Right ventricle myocardium inferior (tissue), 1 donor: ENCODE data around the gene NKX3-2. TPM values are rescaled to one million over a fixed set of nuclear protein-coding genes. Genes with fewer than 3 reads are reported as not detected.

Experiments used
- ATAC-seq: fragments of 200-7000 bp; cut with Tn5 transposase; one replicate; pipeline ENCODE4 v1.9.1; 2020; ENCODE audit warnings: mild to moderate bottlenecking, moderate library complexity
- DNase-seq: peaks from one replicate; pipeline ENCODE4 v3.0.0; 2021; ENCODE audit errors: missing footprints
- intact Hi-C: fragments of 100-400 bp; cut with DNase I; formaldehyde crosslinking; loops from one replicate; pipeline ENCODE4 v1.11.0; 2022
- total RNA-seq: library from RNA; stranded (reverse); fragmentation: NEBNext Ultra II Directional; extraction: Animal tissue kit (Norgen Biotek cat#: 25700); gene quantifications from one replicate; pipeline ENCODE4 v1.2.1, GENCODE V29; 2021
- donor health status: DM: no; HTN: yes; CAD: no; lungs with severe emphysema.

The NKX3-2 gene
- total RNA-seq, 1 donor from 2014 or later = not detected

DNA sequence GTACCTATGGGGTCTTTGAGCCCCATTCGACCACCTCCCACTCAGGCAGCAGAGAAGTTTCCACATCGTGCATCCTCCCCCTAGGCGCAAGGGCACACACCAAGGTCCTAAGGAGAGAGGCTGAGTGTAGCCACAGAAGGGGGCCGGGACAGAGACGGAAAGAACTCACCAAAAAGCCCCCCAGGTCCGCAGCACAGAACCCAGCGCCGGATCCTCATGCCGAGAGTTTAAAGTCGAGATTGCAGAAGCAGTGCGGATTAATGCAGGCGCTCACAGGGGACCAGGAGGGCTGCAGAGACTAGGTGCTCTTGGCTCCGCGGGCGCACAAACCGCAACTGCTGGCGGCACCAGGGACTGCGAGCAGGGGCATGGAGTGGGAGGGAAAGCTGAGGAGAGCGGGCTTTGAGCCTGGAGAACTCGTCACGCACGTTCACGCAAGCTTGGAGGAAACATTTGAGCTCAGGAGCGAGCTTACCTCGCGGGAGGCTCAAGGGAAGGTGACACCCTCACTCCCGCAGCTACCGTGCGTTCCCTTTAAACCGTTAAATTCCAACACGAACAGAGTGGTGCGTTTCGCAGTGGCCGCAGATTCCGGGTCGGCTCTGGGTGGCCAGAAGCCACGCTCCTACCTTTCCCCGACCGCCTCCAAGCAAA is 8.5 kb downstream of the NKX3-2 start:
- intact Hi-C loops = no loop called here
- no peak for ATAC-seq
- no peak for DNase-seq

DNA sequence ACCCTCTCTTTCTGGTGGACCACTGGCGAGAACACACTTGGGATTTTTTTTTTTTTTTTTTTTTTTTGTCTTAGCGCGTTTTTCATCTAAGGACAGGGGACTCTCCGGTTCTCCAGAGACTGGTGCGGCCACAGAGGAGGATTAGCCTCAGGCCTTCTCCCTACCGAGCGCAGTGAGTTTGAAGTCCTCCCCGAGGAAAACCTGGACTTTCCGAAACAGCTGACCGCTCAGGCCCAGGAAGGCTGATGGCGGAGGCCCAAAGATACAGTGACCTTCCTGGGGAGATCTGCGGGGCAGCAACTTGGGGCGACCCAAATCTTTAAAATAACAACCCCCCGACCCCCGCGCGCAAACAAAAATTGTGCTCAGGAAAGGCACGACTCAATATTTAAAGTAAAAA is 9.2 kb downstream of the NKX3-2 start:
- intact Hi-C loops = no loop called here
- ATAC-seq (no peak), DNase-seq (no peak)

DNA sequence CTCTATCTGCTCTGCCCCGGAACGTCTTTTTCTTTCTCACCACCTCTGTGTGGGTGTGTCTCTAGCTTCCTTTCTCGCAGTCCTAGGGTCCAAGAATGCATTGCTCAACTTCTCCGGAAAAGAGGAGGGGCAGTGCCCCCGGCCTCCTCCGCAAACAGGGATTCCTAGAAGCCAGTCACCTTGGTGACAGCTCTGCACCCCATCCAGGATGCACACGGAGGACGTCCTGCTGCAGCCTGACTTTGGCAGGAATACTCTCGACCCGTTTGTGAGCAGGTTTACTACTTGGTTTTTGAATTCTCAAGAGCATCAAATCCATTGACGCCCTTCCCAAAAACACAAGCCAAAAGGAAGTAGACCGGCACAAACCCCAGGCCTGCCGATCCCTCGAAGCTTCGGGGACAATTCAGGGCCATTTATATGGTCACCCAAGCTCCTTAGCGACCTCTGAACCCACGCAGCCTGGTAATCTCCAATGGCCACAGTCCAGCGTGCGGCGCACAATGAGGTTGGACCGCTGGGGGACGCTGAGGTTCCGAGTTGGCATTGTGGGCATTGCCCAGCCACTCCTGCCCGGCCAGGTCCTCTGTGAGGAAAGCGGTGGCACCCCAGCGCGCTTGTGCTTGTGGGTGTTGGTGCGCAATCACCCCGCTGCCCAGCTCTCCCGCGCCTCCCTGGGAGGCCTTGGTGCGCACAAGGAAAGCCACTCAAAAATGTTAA is 9.8 kb downstream of the NKX3-2 start:
- DNase-seq (no peak), ATAC-seq (no peak)
- intact Hi-C loops = no loop called here

DNA sequence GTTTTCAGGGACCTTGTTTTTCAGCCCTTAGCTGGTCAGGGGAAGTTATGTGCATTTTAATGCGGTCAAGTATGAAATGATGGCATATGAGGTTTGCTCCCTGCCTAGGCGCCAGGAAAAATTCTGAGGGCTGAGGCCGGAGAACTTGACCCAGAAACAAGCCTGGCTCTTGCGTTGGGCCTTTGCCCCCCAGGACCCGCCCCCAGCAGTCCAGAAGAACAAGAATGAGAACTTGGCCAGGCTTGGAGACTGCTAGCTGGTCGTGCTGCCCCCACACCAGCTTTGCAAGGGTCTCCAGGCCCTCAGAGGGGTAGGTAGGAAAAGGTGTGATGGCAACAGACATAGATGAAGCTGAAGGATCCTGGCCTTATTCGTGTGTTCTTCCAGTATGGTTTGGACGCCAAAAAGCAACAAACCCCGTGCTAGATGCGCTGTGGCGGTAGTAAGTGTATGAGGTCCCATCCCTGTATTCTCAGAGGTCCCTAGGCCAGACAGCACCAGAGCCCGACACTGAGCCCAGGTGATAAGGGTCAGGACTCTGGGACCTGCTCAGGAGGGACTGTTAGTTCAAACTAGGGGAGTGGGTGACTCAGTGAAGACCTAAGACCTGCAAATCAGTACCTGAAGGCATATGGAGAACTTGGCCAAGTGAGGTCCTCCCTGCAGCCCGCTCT is 10.5 kb downstream of the NKX3-2 start:
- ATAC-seq = no peak
- intact Hi-C loops = no loop called here
- DNase-seq = no peak

DNA sequence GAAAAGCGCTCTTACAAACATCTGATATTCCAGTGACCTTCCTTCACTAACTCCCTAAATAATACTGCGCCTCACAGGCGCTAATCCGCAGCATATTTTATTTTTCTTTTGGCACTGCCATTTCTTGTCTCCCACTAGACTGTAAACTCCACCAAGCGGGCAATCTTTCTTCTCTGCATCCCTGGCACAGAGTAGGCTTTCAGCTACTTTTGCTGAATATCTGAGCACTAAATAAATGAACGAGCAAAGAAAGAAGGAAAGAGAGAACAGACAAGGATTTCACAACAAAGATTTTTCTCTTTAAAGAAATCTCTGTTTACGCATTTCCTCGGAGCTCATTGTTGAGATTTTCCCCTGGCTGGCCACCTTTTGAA is 12.7 kb downstream of the NKX3-2 start:
- ATAC-seq = no peak
- DNase-seq = no peak
- intact Hi-C loops = no loop called here

DNA sequence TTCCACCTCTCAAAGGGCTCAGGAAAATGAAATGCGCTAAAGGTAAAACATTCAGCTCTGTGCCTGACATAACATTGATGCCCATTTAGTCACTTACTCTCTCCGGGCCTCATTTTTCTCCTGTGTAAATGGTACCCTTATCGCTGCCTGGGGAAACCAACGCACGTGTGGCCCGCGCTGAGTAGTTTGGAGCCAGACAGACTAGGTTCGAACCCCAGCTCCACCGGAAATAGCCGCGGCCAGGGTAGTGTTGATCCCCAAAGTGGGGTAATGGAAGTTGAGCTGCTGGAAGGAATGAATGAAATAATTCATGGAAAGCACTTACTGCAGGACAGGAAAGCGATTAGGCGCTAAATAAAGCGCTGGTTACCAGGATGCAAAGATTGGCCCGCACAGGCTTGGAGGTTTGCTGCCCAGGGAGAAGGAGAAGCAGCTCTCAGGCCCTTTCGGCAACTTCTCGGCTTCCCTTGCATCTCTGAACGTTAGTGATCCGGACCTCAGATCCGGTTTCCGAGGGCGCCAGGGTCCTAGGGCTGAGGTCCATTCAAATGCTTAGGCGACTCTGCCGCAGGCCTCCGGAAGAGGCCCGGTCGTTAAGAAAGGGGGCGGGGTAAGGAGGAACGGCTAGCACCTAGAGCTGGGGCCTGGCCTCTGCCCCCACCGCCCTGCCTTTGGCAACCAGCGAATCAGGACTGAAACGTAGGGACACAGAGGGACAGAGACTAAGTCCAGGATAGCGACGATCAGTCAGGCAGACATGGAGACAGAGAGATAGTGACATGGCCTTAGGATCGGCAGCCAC is 13.3 kb downstream of the NKX3-2 start:
- no peak for DNase-seq

DNA sequence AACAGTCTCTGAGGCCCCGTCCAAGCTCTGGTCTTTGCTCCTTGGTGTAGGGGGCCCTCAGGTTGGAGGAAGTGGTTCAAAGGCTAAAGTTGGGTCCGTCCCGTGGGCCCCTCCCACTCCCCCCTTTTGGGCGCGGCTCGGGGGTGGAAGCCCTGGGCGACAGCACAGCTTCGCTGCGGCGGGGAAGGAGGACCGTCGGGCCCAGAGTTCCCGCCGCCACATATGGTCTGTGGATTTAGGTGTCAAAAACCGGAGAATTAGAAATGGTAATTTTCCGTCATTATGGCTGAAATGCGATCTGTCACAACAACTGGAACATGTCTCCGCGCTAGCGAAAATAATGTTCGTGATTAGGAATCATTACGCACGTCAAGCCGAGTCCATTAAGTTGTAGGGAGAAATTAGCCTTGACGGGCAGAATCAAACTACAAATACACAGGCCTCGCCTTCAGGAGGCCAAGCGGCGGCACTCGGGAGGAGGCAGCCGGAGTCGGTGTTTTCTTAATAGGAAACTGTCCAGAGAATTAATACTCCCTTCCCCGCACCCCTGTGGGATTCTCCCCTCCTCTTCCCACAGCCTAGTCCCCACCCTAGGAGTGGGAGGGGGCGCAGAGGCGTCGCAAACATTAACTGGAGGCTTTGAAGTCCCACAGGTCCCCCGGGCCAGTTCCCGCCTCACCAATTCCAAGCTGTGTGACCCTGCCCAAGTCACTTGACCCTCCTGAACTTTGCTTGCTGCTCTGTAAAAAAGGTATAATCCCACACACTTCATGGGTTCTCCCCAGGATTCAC is 15.0 kb downstream of the NKX3-2 start:
- intact Hi-C loops = no loop called here
- ATAC-seq (no peak), DNase-seq (no peak)

More for the DNA sequence above, 13.3 kb downstream of the NKX3-2 start:
- no peak for ATAC-seq
- intact Hi-C loops = no loop called here

DNA sequence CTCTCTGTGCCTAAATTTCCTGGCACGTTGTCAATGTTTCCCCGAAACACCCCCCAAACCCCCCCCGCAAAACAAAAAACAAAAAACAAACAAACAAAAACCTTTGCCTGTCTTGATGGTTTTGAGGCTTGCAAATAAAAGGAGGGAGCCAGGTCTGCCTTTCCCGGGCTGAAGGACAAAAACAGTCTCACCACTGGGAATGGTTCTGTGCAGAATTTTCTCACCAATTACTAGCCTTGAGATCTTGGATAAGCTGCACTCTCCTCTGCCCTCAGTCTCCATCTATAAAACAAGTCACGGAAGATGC is 15.5 kb downstream of the NKX3-2 start:
- no peak for DNase-seq
- no peak for ATAC-seq
- intact Hi-C loops = no loop called here

DNA sequence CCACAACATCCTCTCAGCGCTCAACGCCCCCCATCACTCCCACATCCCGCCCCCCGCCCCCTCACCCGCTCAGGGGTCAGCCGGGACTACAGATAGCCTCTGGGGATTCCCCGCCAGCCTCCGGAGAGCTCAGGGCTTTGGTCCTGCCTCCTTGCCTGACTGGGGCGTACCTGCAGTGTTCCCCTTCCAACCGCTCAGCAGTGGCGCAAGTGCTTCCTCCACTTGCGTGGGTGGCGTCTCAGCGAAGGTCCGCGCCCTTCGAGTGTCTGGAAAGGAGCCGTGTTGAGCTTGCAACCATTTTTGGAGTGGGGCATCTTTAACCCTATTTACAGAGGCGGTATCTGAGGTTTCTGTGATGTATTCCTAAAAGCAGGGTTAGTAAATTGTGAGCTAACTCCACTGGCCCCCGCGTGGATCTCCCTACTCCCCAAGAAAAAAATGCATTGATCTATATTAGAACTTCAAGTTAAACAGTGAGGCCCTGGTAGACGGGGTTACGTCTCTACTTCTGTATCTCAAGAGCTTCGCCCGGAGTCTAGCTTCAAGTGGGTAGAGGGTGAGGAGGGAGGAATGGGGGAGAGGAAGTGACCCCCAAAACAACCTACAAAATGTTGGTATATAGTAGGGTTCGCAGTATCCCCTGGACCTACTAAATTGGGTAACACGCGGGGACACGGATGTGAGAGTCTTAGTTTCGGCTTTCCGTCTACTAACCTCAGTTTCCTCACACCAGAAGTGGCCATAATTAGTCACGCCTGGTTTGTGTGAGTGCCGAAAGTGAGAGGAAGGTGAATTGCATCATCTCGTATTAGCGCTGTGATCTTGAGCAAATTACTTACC is 16.1 kb downstream of the NKX3-2 start:
- intact Hi-C loops = no loop called here
- ATAC-seq (no peak), DNase-seq (no peak)

DNA sequence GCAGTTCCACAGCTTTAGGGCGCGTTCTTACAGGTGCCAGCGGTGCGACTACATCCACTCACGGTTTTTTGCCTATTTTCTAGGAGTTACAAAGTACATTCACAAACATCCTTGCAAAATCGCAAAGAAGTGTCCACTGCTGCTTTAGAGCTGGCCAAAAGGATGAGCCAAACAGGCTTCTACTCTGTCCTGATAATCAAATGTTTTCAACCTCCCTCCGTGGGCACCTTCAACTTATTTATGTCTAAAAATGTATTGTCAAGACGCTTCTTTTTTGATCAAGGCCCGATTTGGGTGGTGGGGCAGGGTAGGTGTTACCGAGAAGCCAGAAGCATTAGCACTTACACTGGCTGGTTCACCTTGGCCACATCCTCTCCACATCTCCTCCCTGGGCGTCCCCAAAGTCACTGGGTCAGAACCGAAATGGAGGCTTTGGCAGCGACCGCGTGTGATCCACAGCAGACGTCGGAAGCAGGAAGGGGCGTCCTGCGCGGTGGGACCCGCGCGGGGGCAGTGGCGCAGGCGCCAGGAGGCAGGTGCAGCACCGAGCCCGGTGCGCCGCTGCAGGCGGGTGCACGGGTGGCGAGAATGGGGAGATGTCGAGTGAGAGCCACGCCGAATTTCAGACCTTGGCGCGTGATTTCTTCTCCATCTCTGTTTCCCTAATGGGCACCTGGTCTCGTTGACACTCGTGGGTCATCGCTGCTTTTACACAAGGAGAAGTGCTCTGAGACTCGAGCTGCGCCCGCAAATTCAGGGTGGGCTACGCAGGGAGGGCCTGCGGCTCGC is 16.9 kb downstream of the NKX3-2 start:
- DNase-seq = no peak
- intact Hi-C loops = no loop called here
- no peak for ATAC-seq

DNA sequence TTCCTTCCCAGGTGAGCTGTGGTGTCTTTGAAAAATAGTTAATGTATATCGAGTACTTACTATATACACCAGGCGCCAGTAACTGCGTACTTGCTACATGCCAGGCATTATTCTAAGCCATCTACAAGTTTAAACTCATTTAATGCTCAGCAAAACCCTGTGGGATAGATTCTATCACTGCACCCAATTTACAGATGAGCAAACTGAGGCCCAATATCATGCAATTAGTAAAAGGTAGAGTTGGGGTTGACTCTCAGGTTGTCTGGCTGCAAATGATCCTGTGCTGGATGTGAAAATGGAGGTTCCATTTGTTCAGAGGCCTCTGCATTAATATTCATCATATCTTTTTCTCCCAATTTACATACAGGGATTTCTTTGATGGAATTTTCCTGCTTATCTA is 17.6 kb downstream of the NKX3-2 start:
- DNase-seq (no peak), ATAC-seq (no peak)
- intact Hi-C loops = no loop called here

DNA sequence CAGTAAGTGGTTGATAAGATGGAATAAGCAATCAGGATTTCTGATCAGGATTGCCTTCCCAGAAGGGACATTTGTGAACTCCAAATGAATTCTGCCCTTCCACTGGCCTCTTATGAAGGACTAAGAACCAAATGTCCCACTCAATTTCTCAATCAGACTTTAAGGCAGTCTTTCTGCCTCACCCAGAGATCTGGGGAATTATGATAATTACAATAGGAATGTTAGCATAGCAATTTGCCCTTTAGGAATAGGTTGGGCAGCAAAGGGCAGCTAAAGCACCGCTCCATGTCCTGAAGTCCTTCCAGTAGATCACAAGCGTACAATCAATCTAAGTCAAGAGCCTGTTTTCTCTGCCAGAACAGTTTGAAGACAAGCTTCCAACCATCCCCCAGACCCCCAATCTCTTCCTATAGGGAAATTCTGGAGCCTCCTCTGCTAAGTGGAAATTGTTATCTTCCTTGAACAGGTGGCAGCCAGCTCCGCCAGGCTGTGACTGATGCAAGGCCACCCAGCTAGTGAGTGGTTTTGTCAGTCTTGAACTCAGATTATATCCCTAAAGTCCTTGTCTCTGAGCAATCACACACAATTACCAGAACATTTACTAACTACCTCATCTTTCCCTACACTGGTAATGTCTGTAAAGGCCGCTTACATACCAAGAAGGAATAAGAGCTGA is 18.6 kb downstream of the NKX3-2 start:
- intact Hi-C loops = no loop called here
- DNase-seq (no peak), ATAC-seq (no peak)

DNA sequence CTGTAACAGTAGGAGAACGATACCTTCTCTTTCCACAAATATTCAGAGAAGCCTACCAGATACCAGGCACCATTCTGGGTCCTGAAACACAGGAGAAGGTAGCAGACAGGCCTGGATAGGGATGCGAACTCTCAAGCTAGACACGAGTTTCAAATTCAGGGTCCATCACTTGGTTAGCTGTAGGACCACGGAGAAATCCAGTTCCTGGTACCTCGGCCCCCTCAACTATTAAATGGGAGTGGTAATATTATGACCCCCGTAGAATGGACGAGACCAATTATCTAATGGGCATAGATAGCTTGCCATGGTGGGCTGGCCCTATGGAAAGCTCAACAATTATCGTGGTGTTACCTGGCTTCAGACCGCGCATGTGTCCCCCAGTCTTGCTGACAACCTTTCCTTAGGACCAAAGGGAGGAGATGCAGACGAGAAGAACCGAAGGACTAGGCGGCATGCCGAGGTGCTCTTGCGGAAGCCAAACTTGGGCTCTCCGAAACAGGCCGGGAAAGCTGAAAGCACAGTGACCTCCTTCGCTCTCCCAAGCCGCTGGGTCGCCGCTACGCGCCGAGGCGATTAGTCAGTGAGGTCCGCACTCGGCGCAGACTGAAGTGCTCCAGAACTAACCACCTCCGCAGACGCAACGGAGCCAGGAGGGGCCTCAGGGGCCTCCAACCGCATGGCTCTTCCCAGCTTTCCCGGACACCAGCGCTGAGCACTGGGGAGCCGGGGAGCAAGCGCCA is 19.6 kb downstream of the NKX3-2 start:
- DNase-seq (no peak), ATAC-seq (no peak)
- intact Hi-C loops = no loop called here

DNA sequence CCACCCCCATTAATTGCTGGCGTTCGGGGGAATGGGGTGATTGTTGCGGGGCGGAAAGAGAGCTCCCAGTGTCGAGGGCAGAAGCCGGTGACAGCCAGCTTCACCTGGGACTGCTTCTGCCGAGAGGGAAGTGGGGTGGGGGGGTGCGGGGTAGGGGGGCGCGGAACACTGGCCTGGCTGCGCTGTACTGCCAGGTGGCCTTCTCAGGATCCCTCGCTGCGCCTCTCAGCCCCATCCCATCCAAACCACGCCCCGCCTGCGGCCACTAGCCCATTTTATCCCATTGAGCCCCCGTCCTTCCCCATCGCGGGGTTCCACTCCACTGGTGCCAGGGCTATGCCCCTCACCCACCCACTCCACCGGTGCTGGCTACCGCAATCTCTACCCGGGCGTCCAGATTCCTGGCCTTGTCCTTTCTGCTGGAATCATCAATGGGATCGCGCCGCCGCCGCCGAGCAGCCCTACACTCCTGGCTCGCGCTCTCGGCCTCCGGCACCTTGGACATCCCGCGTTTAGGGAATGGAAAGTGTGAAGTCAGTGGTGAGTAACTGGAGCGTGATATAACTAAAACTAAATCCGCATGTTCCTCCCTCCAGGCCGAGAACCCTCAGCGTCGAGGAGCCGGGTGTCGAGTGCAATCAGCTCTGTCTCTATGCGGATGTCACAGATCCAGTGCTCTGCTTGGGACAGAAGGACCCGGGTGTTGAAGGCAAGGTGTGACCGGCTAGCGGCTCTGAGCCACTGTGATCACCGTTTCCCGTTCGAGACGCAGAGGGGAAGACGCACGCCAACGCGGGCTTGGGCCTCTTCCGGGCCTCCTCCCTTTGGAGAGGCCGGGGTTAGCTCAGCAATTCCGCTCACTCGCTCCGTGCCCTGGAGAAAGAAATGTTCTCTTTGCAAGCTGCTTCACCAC is 20.5 kb downstream of the NKX3-2 start:
- ATAC-seq (no peak), DNase-seq (no peak)
- intact Hi-C loops = no loop called here

DNA sequence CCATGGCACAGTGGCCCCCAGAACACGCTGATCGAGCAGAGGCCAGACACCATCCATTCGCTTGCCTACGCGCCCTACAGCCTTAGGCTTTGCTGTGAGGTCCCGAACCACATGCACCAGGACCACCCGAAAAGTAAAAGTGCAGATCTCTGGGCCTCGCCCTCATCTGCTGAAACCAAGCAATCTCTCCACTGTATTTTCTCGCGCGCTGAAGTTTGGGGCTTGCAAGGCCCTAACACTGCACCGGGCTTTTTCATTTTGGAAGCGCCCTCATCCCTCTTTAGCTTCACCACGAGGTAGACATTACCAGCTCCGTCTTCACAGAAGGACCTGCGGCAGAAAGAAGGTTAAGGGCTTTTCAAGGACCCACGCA is 21.2 kb downstream of the NKX3-2 start:
- no peak for ATAC-seq
- intact Hi-C loops = no loop called here
- DNase-seq = no peak
